T-helper 17 cell (primary cell): ENCODE results near the gene MAGI1. TPM values are rescaled to one million over a fixed set of nuclear protein-coding genes. Genes with fewer than 3 reads are reported as not detected.
A peak's percentile ranks its signal among the peaks of the same experiment; 100 is the strongest.
"Not testable (repeated sequence)": the region's sequence is repeated elsewhere in the genome, so short reads cannot be mapped to it uniquely, and the experiment has no call there.

Source experiments
- ATAC-seq: fragments of 150-1000 bp; cut with Tn5 transposase; 2 replicates; pipeline ENCODE4 v1.10.0; 2021; ENCODE audit warnings: mild to moderate bottlenecking, moderate library complexity
- DNase-seq, 3 donors: peaks; one replicate each; pipeline versions ENCODE4 v3.0.0 to v3.0.0-alpha.2; 2020 to 2021
- H3K9me3 ChIP-seq: one replicate; pipeline ENCODE4 v1.7.0; 2013; ENCODE audit warnings: low read length, mild to moderate bottlenecking; ENCODE audit not compliant: control insufficient read depth, poor library complexity, severe bottlenecking
- H3K27ac Mint-ChIP-seq: one replicate; pipeline ENCODE4 v1.8.0; 2022; ENCODE audit warnings: mild to moderate bottlenecking, moderate library complexity, mixed read lengths
- H3K27me3 Mint-ChIP-seq: one replicate; pipeline ENCODE4 v1.8.0; 2022; ENCODE audit warnings: mixed read lengths
- H3K36me3 Mint-ChIP-seq: one replicate; pipeline ENCODE4 v1.8.0; 2022; ENCODE audit warnings: low read depth, mixed read lengths
- H3K4me1 Mint-ChIP-seq: one replicate; pipeline ENCODE4 v1.8.0; 2022; ENCODE audit warnings: mild to moderate bottlenecking, mixed read lengths
- H3K4me3 Mint-ChIP-seq: one replicate; pipeline ENCODE4 v1.8.0; 2022; ENCODE audit warnings: mild to moderate bottlenecking, moderate library complexity, mixed read lengths
- total RNA-seq, 4 donors: library from RNA in 2 of 4; stranded (reverse) in 2 of 4; gene quantifications; one replicate each; pipeline ENCODE4 v1.2.3 and lab custom pipeline; 2022 to 2026

Gene MAGI1
- total RNA-seq, 2 donors from 2014 or later: not detected

DNA sequence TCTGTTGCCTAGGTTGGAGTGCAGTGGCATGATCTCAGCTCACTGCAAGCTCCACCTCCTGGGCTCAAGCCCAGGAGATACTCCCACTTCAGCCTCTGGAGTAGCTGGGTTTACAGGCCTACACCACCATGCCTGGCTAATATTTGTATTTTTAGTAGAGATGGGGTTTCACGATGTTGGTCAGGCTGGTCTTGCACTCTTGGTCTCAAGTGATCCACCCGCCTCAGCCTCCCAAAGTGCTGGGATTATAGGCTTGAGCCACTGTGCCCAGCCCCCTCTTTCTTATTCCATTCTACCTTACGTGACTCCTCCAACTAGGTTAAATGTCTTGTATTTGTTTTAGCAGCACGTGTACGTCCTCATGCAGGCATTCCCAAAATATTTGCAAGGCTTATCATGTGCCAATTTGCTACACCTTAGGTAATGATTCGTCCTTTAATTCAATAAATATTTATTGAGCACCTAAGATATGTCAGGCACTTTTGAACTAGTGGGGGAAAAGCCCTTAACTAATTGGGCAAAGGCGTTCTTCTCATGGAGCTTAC, 14.9 kb upstream of the MAGI1 start:
- DNase-seq (no peak), ATAC-seq (no peak)
- no peaks in the 10 kb centered on the region for H3K36me3 Mint-ChIP-seq
- H3K4me3 Mint-ChIP-seq: no peak overlapping the region
- H3K27me3 Mint-ChIP-seq: no peaks in the 10 kb centered on the region
- H3K9me3 ChIP-seq: no peaks in the 10 kb centered on the region
- H3K4me1 Mint-ChIP-seq: no peaks in the 10 kb centered on the region
- H3K27ac Mint-ChIP-seq: no peak overlapping the region

DNA sequence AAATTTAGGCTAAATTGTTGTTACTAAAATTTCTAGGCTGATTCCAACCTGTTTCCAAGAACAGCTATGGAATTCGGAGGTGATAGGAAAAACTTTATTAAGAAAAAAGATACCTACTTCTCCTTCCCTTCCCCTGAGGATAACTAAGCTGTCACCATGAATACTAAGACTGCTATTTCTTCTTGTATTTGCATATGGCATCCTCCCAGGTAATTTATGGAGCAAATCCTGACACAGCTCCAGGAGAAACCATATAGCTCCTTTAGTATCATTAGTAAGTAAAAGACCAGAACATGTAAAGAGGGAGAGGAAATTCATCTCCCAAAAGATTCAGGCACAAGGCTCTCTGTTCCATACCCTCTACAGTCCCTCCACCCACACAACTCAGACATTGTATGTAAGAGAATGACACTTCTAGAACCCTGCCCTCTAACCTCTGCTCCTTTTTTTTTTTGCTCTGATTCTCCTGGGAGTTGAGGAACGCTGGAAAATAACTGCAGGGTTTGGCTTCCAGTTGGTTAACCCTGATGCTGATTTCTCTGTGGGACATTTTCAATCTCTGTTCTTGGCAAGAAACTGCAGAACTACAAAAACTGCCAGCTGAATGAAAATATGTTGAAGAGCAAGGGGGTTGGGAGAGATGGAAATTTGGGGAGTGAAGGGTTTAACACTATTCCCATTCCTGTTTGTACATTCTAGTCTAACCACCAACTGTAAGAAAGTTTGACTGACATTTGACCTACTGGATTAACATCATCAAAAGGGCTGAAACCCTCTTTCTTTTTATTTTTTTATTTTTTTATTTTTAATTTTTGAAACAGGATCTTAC, 14.2 kb upstream of the MAGI1 start:
- H3K36me3 Mint-ChIP-seq: no peaks in the 10 kb centered on the region
- H3K4me3 Mint-ChIP-seq: no peak overlapping the region
- H3K27me3 Mint-ChIP-seq: no peaks in the 10 kb centered on the region

DNA sequence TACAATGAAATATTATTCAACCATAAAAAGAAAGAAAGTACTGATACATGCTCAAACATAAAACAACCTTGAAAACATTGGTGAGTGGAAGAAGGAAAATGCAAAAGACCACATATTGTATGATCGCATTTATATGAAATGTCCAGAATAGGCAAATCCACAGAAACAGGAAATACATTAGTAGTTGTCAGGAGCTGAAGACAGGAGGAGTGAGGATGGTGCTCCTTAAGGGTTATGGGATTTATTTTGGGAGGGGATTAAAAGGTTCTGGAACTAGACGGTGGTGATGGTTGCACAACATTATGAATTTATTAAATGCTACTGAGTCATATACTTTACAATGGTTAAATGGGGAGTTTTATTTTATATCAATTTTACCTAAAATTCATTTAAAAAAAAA, 12.1 kb upstream of the MAGI1 start:
- no peak overlapping the region for H3K27ac Mint-ChIP-seq
- H3K4me3 Mint-ChIP-seq: no peak overlapping the region
- no peaks in the 10 kb centered on the region for H3K27me3 Mint-ChIP-seq
- no peak for DNase-seq
- no peak for ATAC-seq
- no peaks in the 10 kb centered on the region for H3K9me3 ChIP-seq
- no peaks in the 10 kb centered on the region for H3K36me3 Mint-ChIP-seq
- H3K4me1 Mint-ChIP-seq: no peaks in the 10 kb centered on the region

More for the DNA sequence above, 14.2 kb upstream of the MAGI1 start:
- H3K9me3 ChIP-seq: no peaks in the 10 kb centered on the region
- no peak for ATAC-seq
- Mint-ChIP-seq H3K27ac (no peak overlapping the region), H3K4me1 (no peaks in the 10 kb centered on the region)
- DNase-seq: no peak

DNA sequence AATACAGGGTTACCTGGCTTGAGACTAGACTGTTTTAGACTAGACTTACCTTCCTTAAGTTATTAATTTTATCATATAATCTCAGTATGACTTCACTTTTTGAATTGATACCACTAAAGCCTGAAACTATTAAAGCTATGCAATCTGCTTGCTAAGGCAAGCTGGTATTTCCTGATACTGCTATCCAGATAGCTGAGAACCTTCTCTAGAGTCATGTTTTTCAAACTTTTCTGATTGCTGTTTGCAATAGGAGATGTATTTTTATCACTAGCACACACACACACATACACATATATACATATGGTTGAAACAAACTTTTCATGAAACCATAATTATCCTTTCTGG, 9.3 kb upstream of the MAGI1 start:
- DNase-seq (no peak), ATAC-seq (no peak)
- H3K27ac Mint-ChIP-seq: no peak overlapping the region
- no peaks in the 10 kb centered on the region for H3K9me3 ChIP-seq
- no peaks in the 10 kb centered on the region for H3K36me3 Mint-ChIP-seq
- no peak overlapping the region for H3K4me3 Mint-ChIP-seq
- peaks cover 6% of the 10 kb centered on the region for H3K27me3 Mint-ChIP-seq
- no peaks in the 10 kb centered on the region for H3K4me1 Mint-ChIP-seq

DNA sequence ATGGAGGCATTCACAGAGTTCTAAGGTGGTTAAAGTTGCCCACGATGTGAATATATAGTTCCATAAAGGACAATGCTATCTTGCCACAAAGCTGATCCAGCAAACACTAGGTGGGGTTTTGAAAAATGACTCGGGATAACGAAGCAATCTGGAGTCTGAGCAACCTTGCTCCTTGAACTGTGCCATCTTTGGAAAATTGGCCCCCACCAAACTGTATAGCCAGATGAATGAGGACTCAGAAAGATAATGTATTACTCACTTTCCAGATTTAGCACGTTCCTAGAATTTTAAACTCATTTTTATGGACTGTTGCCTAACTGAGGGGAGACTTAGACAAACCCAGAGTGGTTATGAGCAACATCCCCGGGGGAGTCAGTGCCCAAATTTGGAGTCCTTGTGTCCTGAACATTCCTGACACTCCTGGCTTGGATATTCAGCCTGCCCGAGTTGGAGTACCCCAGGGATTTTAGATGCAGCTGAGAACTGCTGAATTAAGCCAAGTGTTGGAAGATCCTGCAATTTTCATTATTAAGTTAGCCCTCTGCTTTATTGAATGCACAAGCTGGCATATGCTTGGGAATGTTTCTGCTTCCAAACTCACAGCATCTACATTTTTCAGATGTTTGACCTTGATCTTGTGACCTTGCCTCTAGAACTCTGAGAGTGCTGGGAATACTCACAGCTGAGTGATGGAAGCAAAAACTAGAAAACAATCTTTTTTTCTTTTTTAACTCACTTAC, 8.8 kb upstream of the MAGI1 start:
- H3K27ac Mint-ChIP-seq: no peak overlapping the region
- H3K9me3 ChIP-seq: no peaks in the 10 kb centered on the region
- ATAC-seq (no peak), DNase-seq (no peak)
- H3K4me1 Mint-ChIP-seq: no peaks in the 10 kb centered on the region
- H3K27me3 Mint-ChIP-seq: peaks cover 11% of the 10 kb centered on the region
- no peak overlapping the region for H3K4me3 Mint-ChIP-seq
- H3K36me3 Mint-ChIP-seq: no peaks in the 10 kb centered on the region

DNA sequence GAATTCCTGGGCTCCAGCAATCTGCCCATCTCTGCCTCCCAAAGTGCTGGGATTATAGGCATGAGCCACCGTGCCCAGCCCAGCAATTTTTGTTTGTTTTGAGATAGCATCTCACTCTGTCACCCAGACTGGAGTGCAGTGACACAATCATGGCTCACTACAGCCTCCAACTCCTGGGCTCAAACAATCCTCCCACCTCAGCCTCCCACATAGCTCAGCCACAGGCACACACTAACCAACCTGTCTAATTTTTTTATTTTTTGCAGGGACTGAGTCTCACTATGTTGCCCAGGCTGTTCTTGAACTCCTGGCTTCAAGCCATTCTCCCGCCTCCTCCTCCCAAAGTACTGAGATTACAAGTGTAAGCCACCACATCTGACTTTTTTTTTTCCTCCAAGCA, 7.6 kb upstream of the MAGI1 start:
- not testable (repeated sequence) for H3K4me1 Mint-ChIP-seq, ATAC-seq, H3K4me3 Mint-ChIP-seq, H3K36me3 Mint-ChIP-seq, DNase-seq, H3K9me3 ChIP-seq, H3K27ac Mint-ChIP-seq
- peaks cover 18% of the 10 kb centered on the region for H3K27me3 Mint-ChIP-seq

DNA sequence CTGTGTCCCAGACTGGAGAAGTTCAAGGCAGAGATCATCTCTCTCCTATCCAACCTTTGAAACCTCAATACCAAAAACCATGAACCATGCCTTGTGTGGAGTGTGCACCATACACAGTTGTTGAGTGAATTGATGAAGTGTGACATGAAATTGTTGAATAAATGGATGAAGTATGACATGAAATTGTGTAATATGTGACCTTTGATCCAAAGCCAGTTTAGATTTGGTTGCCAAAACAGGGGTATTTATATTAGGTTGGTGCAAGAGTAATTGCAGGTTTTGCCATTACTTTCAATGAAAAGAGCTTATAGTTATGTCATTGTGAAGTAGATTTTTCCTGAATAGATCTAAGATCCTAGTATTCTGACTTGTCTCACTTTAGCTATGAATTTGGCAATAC, 3.1 kb upstream of the MAGI1 start:
- ATAC-seq: no peak
- no peaks in the 10 kb centered on the region for H3K9me3 ChIP-seq
- H3K4me1 Mint-ChIP-seq: peaks cover 10% of the 10 kb centered on the region
- H3K27me3 Mint-ChIP-seq: peaks cover 58% of the 10 kb centered on the region
- DNase-seq: no peak
- peaks cover 5% of the 10 kb centered on the region for H3K36me3 Mint-ChIP-seq
- no peak overlapping the region for H3K27ac Mint-ChIP-seq
- H3K4me3 Mint-ChIP-seq: no peak overlapping the region

DNA sequence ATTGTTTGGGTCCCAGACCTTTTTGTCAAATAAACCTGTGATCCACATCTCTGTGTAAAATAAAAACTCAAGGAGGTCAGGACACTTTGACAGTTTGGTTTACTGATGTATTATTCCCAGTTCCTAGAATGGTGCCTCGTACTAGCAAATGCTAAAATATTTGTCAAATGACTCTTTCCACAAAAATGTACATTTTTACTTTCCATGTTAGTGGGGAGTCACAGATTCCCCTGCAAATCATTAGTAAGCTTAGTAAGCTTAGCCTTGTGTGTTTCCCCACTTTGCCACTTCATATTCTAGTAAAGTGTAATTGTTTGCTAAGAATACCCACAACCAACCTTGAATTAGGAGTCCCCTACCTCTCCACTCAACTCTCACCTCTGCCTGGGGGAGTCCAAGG, 2.4 kb upstream of the MAGI1 start:
- no peak for DNase-seq
- peaks cover 65% of the 10 kb centered on the region for H3K27me3 Mint-ChIP-seq
- ATAC-seq: no peak
- H3K9me3 ChIP-seq: no peaks in the 10 kb centered on the region
- no peak overlapping the region for H3K27ac Mint-ChIP-seq
- peaks cover 5% of the 10 kb centered on the region for H3K36me3 Mint-ChIP-seq
- no peak overlapping the region for H3K4me3 Mint-ChIP-seq
- peaks cover 10% of the 10 kb centered on the region for H3K4me1 Mint-ChIP-seq

DNA sequence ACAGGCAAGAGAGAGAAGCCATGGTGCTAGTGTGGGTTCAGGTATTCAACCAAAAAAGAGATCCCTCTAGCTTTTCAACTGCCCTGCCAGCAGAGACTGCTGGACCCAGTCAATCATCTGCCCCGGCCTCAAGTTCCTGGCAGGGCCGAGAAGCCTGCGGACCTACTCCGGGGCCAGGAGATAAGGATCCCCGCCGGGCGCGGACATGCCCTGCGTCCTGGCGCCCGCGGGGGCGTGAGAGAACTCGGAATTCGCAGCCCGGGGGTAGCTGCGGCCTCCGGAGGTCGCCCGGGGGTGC, 821 bp upstream of the MAGI1 start:
- no peak for DNase-seq
- no peak overlapping the region for H3K27ac Mint-ChIP-seq
- peaks cover 10% of the 10 kb centered on the region for H3K4me1 Mint-ChIP-seq
- peaks cover 81% of the 10 kb centered on the region for H3K27me3 Mint-ChIP-seq
- ATAC-seq: no peak
- peaks cover 5% of the 10 kb centered on the region for H3K36me3 Mint-ChIP-seq
- no peaks in the 10 kb centered on the region for H3K9me3 ChIP-seq
- H3K4me3 Mint-ChIP-seq: peak overlapping the region; percentile 77

DNA sequence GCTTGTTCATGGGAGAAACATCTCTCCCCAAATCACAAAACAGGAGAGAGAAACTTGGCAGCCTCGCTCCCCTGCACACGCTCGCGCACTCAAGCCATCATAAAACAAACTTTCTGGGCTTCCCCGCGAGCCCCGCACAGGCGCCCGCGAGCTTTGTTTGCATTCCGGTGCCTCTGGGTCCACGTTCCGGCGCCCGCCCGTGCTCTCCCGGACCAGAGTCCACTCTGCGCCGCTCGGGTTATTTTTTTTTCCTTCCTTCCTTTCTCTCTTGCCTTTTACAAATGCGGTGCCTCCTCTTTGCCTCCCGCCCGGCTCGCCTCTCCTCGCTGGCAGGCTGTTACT, 363 bp downstream of the MAGI1 start:
- DNase-seq: no peak
- Mint-ChIP-seq H3K27me3 (peaks cover 81% of the 10 kb centered on the region), H3K4me1 (peaks cover 10% of the 10 kb centered on the region), H3K36me3 (peaks cover 5% of the 10 kb centered on the region), H3K4me3 (peak overlapping the region; percentile 75), H3K27ac (no peak overlapping the region)
- no peaks in the 10 kb centered on the region for H3K9me3 ChIP-seq
- no peak for ATAC-seq

DNA sequence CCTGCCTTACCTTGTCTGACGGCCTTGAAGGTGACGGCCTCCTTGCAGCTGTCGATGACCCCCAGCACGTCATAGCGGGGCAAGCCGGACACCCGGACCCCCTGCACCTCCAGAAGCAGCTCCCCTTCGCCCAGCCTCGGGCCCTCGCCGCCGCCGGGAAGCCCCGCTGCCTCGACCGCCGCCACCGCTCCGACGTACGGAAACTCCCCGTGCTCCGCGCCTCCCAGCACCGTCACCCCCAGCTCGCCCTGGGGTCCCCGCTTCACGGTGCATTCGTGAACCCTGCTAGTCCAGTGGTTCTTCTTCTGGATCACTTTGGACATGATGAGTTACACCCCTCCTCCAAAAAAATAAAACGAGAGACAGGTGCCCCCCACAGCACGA, 740 bp downstream of the MAGI1 start:
- peaks cover 10% of the 10 kb centered on the region for H3K4me1 Mint-ChIP-seq
- no peaks in the 10 kb centered on the region for H3K9me3 ChIP-seq
- H3K27ac Mint-ChIP-seq: no peak overlapping the region
- H3K36me3 Mint-ChIP-seq: peaks cover 5% of the 10 kb centered on the region
- peak overlapping the region; percentile 75 for H3K4me3 Mint-ChIP-seq
- no peak for ATAC-seq
- peaks cover 78% of the 10 kb centered on the region for H3K27me3 Mint-ChIP-seq
- no peak for DNase-seq

DNA sequence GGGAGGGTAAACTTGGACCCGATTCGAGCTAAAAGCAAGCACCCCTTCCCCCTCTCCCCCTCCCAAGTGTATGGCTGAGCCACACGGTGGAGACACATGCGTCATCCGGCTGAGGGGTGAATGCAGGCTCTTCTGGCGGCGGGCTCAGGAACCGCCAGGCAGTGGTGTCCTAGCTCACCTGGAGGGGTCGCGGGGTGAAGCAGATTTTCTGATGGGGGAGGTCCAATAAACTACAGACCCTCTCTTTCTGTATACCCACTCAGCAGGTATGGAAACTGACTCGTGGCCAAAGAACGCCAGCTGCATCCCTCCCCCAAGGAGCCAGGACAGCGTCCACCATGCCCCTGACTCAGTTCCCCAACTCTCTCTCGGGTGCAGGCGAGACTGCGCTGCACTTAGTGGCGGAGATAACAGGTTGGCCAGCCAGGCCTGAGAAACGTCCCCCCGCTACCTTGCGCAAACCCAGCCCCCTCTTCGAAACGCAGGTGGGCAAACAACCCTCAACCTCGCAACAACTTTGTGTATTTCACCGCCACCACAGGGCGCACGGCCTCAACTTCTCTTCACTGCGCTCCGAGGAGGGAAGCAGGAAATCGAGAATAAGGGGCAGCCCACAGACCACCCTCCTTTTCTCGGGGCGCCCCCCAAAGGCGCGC, 1.3 kb downstream of the MAGI1 start:
- H3K9me3 ChIP-seq: no peaks in the 10 kb centered on the region
- Mint-ChIP-seq H3K4me3 (peak overlapping the region; percentile 75), H3K36me3 (peaks cover 5% of the 10 kb centered on the region), H3K27me3 (peaks cover 73% of the 10 kb centered on the region), H3K4me1 (peaks cover 10% of the 10 kb centered on the region), H3K27ac (no peak overlapping the region)
- ATAC-seq (no peak), DNase-seq (no peak)

DNA sequence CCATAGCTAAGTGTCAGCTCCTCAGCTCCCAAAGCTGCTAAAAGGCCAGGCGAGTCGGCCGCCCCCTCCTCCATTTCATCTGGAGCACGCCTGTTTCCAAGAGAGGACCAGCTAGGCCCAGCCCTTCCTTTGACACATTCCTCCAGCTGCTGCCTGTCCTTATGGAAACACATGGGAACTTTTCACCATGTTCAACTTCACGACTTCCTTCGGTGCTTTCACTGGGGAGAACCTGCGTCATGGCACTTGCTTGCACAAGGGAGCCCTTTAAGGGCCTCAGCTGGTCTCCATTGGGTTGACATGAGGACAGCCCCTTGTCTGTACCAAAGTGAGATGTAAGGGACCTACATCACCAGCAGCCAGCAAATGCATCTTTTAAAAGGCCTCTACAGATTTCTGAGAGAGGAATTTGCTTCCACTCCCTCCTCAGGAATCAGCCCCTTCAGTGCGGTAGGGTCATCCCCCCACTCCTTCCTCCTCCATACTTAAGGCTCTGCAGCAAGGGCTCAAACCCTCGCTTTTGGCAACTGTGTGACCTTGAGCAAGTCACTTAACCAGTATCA, 2.1 kb downstream of the MAGI1 start:
- peaks cover 5% of the 10 kb centered on the region for H3K36me3 Mint-ChIP-seq
- peaks cover 70% of the 10 kb centered on the region for H3K27me3 Mint-ChIP-seq
- peaks cover 10% of the 10 kb centered on the region for H3K4me1 Mint-ChIP-seq
- no peak for ATAC-seq
- no peak for DNase-seq
- no peaks in the 10 kb centered on the region for H3K9me3 ChIP-seq
- H3K4me3 Mint-ChIP-seq: peak overlapping the region; percentile 76
- no peak overlapping the region for H3K27ac Mint-ChIP-seq
